Measurements from ENCODE around the gene MLF2.
"Not testable (repeated sequence)": the region's sequence is repeated elsewhere in the genome, so short reads cannot be mapped to it uniquely, and the experiment has no call there.

Gene MLF2

DNA sequence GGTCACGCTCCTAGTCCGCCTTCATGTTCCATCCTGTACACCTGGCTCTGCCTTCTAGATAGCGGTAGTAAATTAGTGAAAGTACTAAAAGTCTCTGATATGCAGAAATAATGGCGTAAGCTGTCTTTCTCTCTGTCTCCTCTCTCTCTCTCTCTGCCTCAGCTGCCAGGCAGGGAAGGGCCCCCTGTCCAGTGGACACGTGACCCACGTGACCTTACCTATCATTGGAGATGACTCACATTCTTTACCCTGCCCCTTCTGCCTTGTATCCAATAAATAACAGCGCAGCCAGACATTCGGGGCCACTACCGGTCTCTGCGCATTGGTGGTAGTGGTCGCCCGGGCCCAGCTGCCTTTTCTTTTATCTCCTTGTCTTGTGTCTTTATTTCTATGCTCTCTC is 10.9 kb downstream of the MLF2 start:
- Mint-ChIP-seq H3K36me3 (ENCODE audit: low read depth) (peaks cover 28% of the 10 kb centered on the region), H3K4me1 (peaks cover 41% of the 10 kb centered on the region)
- not testable (repeated sequence) for H3K9me3 Mint-ChIP-seq, H3K27ac Mint-ChIP-seq, ATAC-seq, H3K4me3 Mint-ChIP-seq, H3K27me3 Mint-ChIP-seq, DNase-seq

GRCh38 chr12:6736754-6737153 is 16.2 kb downstream of the MLF2 start:
- ATAC-seq: no peak

GRCh38 chr12:6735448-6736191 is 17.3 kb downstream of the MLF2 start:
- ATAC-seq: peak; percentile 76
- Mint-ChIP-seq H3K27ac (no peak overlapping the region), H3K36me3 (ENCODE audit: low read depth) (peaks cover 9% of the 10 kb centered on the region), H3K4me3 (no peak overlapping the region), H3K27me3 (no peaks in the 10 kb centered on the region), H3K4me1 (peaks cover 4% of the 10 kb centered on the region), H3K9me3 (no peaks in the 10 kb centered on the region)
- DNase-seq: peak; percentile 36

More at GRCh38 chr12:6736754-6737153, 16.2 kb downstream of the MLF2 start:
- DNase-seq: no peak
- Mint-ChIP-seq H3K27me3 (no peaks in the 10 kb centered on the region), H3K4me3 (no peak overlapping the region), H3K27ac (no peak overlapping the region), H3K4me1 (peaks cover 4% of the 10 kb centered on the region), H3K36me3 (ENCODE audit: low read depth) (peaks cover 3% of the 10 kb centered on the region), H3K9me3 (no peaks in the 10 kb centered on the region)

GRCh38 chr12:6734506-6735387 is 18.2 kb downstream of the MLF2 start:
- Mint-ChIP-seq H3K27me3 (no peaks in the 10 kb centered on the region), H3K4me3 (no peak overlapping the region), H3K4me1 (peaks cover 4% of the 10 kb centered on the region), H3K27ac (no peak overlapping the region), H3K36me3 (ENCODE audit: low read depth) (peaks cover 15% of the 10 kb centered on the region), H3K9me3 (no peaks in the 10 kb centered on the region)
- DNase-seq (no peak), ATAC-seq (no peak)

- Mint-ChIP-seq H3K36me3 (ENCODE audit: low read depth) (peaks cover 32% of the 10 kb centered on the region), H3K27ac (no peak overlapping the region), H3K27me3 (no peaks in the 10 kb centered on the region), H3K4me1 (peaks cover 10% of the 10 kb centered on the region), H3K9me3 (no peaks in the 10 kb centered on the region), H3K4me3 (no peak overlapping the region)
- no peak for ATAC-seq
- no peak for DNase-seq
Observed at GRCh38 chr12:6730169-6730568, 22.8 kb downstream of the MLF2 start.

DNA sequence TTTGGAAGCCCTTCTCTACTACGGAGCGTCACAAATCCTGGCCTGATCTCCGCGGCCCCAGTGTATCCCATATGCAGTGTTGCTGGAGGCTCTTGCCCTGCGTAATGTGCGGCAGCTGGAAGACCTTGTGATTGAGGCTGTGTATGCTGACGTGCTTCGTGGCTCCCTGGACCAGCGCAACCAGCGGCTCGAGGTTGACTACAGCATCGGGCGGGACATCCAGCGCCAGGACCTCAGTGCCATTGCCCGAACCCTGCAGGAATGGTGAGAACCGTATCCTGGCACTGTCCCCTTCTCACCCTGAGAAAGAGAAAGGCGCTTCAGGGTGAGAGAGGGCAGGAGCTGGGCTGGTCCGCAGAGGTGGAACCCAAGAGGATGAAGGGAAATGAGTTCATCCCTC is 23.8 kb downstream of the MLF2 start:
- H3K36me3 Mint-ChIP-seq (ENCODE audit: low read depth): peaks cover 32% of the 10 kb centered on the region
- DNase-seq: no peak
- no peaks in the 10 kb centered on the region for H3K27me3 Mint-ChIP-seq
- no peak overlapping the region for H3K4me3 Mint-ChIP-seq
- peaks cover 17% of the 10 kb centered on the region for H3K4me1 Mint-ChIP-seq
- H3K27ac Mint-ChIP-seq: no peak overlapping the region
- H3K9me3 Mint-ChIP-seq: no peaks in the 10 kb centered on the region
- ATAC-seq: no peak

DNA sequence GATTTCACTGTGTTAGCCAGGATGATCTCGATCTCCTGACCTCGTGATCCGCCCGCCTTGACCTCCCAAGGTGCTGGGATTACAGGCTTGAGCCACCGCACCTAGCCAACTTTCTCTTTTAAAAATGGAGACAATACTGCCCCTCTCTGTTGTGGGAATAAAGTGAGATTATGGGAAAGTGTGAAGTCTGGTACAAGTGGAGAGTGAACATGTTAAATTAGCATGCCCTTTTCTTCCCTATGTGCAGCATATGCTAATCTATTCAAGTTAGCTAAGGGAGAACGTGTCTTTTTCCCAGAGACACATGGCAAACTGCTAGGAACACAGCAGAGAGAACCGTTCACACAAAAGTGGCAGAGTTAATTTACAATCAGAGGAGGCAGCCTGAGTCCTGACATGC is 27.6 kb downstream of the MLF2 start:
- no peak for ATAC-seq

GRCh38 chr12:6724409-6724797 is 28.5 kb downstream of the MLF2 start:
- Mint-ChIP-seq H3K36me3 (ENCODE audit: low read depth) (peaks cover 14% of the 10 kb centered on the region), H3K27me3 (no peaks in the 10 kb centered on the region), H3K9me3 (no peaks in the 10 kb centered on the region), H3K27ac (peak overlapping the region; percentile 92), H3K4me3 (peak overlapping the region; percentile 89), H3K4me1 (peaks cover 30% of the 10 kb centered on the region)
- DNase-seq (peak; percentile 37), ATAC-seq (peak; percentile 12)

More for the DNA sequence above, 27.6 kb downstream of the MLF2 start:
- H3K36me3 Mint-ChIP-seq (ENCODE audit: low read depth): peaks cover 23% of the 10 kb centered on the region
- no peaks in the 10 kb centered on the region for H3K27me3 Mint-ChIP-seq
- peak overlapping the region; percentile 89 for H3K4me3 Mint-ChIP-seq
- DNase-seq: no peak
- no peaks in the 10 kb centered on the region for H3K9me3 Mint-ChIP-seq
- peaks cover 30% of the 10 kb centered on the region for H3K4me1 Mint-ChIP-seq
- H3K27ac Mint-ChIP-seq: peak overlapping the region; percentile 61

DNA sequence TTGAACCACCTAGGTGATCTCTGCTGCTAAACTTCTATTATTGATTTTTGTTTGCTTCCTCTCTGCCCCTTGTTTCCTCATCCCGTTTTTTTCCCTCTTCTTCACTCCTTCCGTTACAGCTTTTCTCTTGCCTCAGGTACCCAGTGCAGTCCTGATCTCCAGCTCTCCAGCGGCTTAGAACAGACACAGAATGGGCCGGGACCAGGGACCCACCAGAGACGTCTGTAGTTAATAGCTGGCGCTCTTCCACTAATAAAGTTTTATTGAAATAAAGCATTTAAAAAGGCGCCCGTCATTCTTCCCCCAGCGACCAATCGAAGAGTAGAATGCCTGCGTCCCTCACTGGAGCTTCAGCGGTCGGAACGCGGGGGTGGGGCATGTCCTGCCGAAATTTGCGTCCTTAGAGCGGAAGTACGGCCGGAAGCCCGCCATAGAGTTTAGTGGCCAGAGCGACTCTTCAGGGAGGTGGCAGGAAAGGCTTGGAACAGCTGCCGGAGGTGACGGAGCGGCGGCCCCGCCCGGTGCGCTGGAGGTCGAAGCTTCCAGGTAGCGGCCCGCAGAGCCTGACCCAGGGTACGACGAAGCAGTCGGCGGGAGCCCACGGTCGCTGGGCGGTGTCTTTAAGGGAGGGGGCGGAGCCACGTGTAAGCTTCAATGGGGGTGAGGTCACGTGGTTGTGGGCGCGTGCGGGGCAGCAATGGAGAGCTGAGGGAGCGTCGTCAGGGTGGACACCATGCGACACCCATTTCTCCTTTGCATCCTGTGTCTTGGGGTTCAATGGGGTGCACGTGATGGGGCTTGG is 29.1 kb downstream of the MLF2 start, which contains the start of gene COPS7A:
Gene COPS7A (plus strand): TSS at position 440 of the 802 bp plus-strand sequence. CDS start 611 bp downstream, outside the sequence.
- Mint-ChIP-seq H3K36me3 (ENCODE audit: low read depth) (peaks cover 13% of the 10 kb centered on the region), H3K27me3 (no peaks in the 10 kb centered on the region), H3K4me1 (peaks cover 30% of the 10 kb centered on the region), H3K9me3 (no peaks in the 10 kb centered on the region), H3K4me3 (peak within 1 kb of the TSS; percentile 89), H3K27ac (peak within 1 kb of the TSS; percentile 92)
- peak; percentile 99 for ATAC-seq
- DNase-seq: peak; percentile 98

DNA sequence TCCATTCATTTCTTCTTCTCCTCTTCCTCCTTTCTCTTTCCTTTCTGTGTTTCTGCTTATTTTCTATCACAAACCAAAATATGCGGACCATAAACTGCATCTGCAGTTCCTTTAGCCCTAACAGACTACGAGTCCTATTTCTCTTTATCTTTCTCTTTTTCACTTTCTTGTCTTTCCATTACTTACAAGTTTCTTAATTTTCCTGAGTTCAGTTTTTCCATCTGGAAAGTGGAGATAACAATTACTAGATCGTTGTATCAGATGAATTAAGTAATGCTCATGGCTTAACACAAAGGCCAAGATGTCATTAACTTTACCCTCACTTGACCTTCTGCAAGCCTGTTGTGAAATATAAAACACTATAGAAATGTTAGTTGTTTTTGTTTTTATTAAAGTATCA is 30.1 kb downstream of the MLF2 start:
- no peak overlapping the region for H3K27ac Mint-ChIP-seq
- H3K4me1 Mint-ChIP-seq: peaks cover 30% of the 10 kb centered on the region
- H3K4me3 Mint-ChIP-seq: peak overlapping the region; percentile 89
- DNase-seq (no peak), ATAC-seq (no peak)
- peaks cover 13% of the 10 kb centered on the region for H3K36me3 Mint-ChIP-seq (ENCODE audit: low read depth)
- H3K27me3 Mint-ChIP-seq: no peaks in the 10 kb centered on the region
- H3K9me3 Mint-ChIP-seq: no peaks in the 10 kb centered on the region

DNA sequence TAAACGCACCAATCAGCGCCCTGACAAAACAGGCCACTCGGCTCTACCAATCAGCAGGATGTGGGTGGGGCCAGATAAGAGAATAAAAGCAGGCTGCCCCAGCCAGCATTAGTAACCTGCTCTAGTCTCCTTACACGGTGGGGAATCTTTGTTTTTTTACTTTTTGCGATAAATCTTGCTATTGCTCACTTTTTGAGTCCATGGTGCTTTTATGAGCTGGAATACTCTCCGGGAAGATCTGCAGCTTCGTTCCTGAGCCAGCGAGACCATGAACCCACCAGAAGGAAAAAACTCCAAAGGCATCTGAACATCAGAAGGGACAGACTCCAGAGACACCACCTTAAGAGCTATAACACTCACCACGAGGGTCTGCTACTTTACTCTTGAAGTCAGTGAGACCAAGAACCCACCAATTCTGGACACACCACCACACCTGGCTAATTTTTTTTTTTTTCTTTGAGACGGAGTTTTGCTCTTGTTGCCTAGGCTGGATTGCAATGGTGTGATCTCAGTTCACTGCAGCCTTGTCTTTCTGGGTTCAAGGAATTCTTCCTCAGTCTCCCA is 36.0 kb downstream of the MLF2 start:
- H3K4me3 Mint-ChIP-seq: no peak overlapping the region
- no peaks in the 10 kb centered on the region for H3K9me3 Mint-ChIP-seq
- no peak overlapping the region for H3K27ac Mint-ChIP-seq
- ATAC-seq (no peak), DNase-seq (no peak)
- H3K36me3 Mint-ChIP-seq (ENCODE audit: low read depth): no peaks in the 10 kb centered on the region
- H3K27me3 Mint-ChIP-seq: no peaks in the 10 kb centered on the region
- no peaks in the 10 kb centered on the region for H3K4me1 Mint-ChIP-seq

DNA sequence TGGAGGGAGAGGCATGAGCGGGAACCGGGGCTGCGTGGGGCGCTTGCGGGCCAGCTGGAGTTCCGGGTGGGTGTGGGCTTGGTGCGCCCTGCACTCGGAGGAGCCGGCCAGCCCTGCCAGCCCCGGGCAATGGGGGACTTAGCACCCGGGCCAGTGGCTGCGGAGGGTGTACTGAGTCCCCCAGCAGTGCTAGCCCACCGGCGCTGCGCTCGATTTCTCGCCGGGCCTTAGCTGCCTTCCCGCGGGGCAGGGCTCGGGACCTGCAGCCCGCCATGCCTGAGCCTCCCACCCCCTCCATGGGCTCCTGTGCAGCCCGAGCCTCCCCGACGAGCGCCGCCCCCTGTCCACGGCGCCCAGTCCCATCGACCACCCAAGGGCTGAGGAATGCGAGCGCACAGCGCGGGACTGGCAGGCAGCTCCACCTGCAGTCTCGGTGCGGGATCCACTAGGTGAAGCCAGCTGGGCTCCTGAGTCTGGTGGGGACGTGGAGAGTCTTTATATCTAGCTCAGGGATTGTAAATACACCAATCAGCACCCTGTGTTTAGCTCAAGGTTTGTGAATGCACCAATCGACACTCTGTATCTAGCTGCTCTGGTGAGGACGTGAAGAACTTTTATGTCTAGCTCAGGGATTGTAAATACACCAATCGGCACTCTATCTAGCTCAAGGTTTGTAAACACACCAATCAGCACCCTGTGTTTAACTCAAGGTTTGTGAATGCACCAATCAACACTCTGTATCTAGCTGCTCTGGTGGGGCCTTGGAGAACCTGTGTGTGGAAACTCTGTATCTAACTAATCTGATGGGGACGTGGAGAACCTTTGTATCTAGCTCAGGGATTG is 36.7 kb downstream of the MLF2 start:
- not testable (repeated sequence) for H3K27me3 Mint-ChIP-seq; H3K4me1 Mint-ChIP-seq; H3K36me3 Mint-ChIP-seq (ENCODE audit: low read depth); ATAC-seq; DNase-seq; H3K4me3 Mint-ChIP-seq; H3K9me3 Mint-ChIP-seq; H3K27ac Mint-ChIP-seq

GRCh38 chr12:6708960-6709394 is 44.0 kb downstream of the MLF2 start:
- Mint-ChIP-seq H3K27me3 (peaks cover 17% of the 10 kb centered on the region), H3K9me3 (no peaks in the 10 kb centered on the region), H3K27ac (peak overlapping the region; percentile 34), H3K4me1 (peaks cover 5% of the 10 kb centered on the region), H3K36me3 (ENCODE audit: low read depth) (no peaks in the 10 kb centered on the region), H3K4me3 (peak overlapping the region; percentile 46)
- DNase-seq (no peak), ATAC-seq (peak; percentile 46)

Measured in activated naive CD8-positive, alpha-beta T cell treated with anti-CD3 and anti-CD28 coated beads, Interleukin-2, amount 50 U/mL, for 24 hours (primary cell).